GM19467 (cell line): ENCODE measurements around the gene HHAT.
"Not testable (repeated sequence)": the region's sequence is repeated elsewhere in the genome, so short reads cannot be mapped to it uniquely, and the experiment has no call there.

Experiments
- ATAC-seq: cut with Tn5 transposase; IDR thresholded peaks from one replicate; pipeline ENCODE4 v1.9.1; 2021; ENCODE audit warnings: mild to moderate bottlenecking, moderate library complexity; ENCODE audit not compliant: unreplicated experiment

The HHAT gene

DNA sequence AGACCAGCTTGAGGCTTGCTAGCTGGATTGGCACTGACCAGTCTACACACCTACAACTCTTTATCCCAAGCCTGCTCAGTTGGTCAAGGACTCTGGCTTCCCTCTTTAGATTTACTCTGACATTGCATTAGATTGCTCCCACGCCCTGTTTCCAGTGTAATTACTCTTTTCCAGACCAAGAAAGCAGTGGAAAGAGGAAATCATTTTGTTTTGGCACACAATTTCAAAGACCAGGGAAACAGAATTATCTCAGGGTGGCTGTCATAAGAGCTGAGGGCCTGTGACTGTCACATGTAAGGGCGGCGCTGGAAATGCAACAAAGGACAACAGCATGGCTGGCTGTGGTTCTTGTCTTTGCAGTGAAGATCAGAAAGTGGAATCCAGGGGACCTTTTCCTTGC is 302.7 kb downstream of the HHAT start:
- no peak for ATAC-seq

DNA sequence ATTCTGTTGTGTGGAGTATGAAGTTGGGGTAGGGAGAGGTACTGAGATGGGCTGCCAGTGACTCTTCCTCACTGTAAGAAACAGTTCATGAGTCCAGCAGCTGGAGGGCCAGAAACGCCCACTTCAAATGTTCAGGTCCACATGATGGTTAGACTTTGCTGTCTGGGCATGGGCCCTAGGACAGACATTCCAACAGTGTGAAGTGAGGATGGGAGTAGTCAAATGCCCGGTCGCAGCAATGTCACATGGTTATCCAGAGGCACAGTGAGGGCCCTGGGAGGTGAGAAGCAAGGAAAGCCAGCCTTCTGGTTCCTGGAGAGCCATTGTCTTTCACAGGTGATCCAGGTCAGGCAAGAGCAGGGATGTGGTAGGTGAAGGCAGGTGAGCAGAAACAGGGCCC is 304.4 kb downstream of the HHAT start:
- ATAC-seq, result no peak

DNA sequence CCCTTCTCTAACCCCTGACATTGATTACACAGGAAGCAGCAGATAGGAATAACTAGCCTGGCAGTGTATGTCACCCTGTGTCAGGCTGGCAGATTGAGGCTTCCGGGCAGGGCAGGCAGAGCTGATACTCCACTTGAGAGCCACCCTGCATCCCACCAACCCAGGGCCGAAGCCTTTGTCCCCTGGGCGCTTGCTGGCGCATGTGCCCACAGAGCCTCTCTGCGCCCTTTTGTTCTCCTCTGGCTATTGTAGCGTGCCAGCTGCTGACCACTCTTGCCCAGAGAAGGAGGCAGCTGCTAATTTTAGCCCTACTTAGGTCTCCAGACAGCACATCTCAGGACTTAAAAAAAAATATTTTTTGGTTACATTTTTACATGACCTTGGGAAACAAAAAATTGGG is 304.9 kb downstream of the HHAT start:
- ATAC-seq, result no peak

DNA sequence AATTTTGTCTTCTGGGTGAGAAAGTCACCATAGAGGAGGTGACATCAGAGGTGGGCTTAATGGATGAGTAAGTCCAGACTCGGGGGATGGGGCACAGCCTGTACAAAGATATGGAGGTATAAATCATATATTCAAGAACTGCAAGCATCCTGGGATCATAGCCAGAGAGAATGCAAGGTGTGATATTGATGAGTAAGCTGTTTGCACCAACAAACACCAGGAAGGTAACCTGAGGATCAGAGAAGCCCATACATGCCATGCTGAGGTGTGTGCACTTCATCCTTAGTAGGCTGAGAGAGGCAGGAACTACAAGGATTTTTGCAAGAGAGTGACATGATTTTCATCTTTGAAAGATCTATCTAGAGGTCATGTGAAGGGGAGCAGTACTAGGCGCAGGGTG is 306.4 kb downstream of the HHAT start:
- no peak for ATAC-seq

- ATAC-seq, result no peak
These were observed 312.9 kb downstream of the HHAT start for GRCh38 chr1:210641582-210641981.

DNA sequence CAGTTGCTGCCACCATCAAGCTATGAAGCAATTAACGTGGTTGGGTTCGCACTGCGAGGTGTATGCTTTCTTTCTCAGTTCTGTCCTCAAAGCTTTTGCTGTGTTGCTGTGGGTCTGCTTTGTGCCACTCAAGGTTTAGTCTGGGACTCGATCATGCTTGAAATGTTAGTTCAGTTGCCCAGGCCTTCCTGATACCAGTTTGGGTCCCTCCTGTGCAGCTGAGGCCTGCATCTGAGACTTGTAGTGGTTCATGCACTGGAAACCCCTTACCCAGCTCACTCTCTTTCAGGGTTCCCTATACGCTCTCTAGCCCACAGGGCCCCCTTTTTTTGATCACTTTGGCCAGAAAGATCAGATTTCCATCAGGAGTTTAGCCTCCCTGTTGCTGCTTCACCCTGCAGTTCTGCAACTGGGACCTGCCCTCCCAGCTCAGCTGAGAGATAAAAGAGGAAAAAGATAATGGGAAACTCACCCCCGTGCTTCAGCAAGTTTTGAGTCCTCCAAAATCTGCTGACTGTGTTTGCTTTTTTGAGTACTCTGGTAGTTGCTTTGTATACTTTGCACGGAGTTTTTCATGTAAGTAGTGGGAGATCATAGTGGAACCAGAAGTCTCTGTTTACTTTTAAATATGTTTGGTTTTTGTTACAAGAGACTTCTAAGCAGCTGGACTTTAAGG is 317.0 kb downstream of the HHAT start:
- no peak for ATAC-seq

DNA sequence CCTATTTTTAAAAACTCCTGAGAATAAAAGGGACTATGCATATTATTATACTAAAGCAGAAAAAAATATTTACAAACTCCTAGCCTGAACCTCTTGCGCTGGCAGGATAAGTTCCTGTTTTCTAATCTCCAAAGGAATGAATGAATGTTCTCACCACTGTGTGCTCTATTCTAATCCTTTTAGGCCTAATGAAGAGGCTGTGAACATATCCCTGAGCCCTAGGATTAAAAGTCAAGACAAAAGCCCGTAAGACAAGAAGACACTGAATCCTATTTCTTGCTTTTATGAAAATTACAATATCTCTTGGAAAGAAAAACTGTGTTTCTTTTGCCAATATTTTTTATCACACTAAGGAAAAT is 317.5 kb downstream of the HHAT start:
- ATAC-seq, result no peak

DNA sequence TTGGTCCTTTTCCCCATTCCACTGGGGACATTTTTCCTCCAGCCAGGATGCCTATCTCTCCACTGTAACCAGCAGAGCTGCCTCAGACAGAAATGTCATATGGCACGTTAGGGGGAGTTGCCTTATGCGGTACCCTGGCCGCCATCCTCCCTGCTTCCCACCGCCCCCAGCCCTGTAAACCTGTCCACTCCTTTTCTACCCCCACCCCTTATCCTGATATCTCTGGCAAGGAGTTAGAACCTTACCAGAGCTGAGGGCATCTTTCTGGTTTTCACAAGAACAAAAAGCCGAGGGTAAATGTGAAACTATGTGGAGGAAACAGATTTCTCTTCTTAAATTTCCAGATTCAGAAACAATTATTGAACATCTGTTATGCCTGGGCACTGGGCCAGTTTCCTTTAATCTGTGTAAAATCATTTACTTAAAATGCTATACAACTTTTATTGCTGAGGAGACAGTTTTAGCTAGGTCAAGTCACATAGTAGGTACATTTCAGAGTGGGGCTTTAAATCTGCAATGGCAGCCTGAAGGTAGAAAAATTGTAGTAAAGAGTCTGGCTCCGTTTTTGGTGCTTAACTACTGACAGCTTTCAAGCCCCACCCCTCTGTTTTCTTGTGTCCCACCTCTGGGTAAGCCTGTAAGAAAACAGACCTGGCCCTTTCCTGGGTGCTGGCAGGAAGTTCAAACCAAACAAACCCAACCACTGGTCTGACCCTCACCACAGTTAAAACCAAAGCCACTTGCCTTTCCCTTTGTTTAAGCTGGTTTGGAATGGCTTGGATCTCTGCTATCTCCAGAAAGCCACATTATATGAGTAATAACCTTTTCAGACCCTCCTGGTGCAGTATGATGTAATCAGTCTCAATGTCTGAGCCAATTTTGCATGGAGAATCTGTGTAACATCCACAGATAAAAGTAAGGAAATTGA is 319.0 kb downstream of the HHAT start:
- ATAC-seq, result no peak

- ATAC-seq, result no peak
These were observed 320.0 kb downstream of the HHAT start for GRCh38 chr1:210648588-210649269.

- no peak for ATAC-seq
These were observed 321.7 kb downstream of the HHAT start for GRCh38 chr1:210650403-210650802.

DNA sequence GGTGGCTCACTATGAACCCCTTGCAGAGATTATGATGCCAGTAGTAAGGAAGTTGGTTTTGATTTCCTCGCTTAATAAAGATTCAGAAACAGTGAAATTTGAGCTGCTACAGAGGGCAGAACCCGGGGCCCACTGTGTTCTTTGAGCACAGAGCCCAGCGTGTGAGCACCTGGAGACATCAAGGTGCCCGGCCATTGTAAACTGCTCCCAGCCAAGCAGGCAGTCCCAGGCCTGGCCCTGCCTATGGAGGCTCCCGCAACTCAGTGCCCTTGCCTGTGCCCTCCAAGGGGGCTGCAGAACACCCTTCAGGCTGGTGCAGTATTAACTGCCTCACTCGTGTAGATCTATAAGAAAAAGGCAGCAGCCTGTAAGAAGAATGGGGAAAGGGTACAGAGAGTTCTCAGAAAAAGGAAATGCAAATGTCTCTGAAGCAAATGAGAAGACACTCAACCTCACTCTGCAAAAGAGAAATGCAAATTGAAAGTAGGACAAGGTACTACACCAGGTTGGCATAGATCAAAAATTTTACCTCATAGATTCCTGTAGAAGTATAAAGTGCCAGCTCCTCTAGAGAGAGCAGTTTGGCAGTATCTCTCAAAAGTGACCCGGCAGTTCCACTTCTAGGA is 323.7 kb downstream of the HHAT start:
- no peak for ATAC-seq

GRCh38 chr1:210653771-210654170 is 325.1 kb downstream of the HHAT start:
- ATAC-seq, result no peak

DNA sequence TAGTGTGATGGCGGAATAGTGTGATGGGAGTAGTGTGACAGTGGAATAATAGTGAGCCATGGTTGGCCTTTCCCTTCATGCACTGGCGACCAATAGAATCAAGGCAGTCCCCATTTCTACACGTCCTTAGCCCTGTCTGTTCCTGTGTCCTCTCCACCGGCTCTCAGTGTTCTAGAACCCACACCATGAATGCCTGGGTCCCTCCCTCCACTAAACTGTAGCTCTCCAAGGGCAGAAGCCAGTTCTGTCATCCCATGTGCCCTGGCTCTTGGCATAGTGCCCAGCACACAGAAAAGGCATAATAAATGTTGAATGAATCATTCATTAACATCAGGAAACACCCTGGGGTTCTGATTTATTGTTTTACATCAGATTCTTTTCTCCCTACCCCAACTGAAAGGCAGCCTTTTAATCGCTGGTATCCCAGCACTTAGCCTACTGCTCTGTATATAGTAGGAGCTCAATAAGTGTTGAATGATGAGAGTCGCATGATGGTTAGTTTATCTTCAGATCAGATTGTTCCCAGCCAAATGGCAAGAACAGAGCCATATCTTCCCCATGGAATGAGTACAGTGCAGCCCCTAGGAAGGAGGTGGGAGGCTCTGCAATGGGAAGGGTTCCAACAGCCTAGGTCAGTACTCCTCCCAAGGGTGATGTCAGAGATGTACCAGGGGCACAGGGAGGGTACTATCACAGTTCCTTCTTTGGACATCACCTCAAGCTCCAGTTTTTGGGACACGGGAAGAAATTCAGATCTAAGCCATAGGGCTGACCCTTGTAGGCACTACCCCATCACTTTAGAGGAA is 325.7 kb downstream of the HHAT start:
- no peak for ATAC-seq

DNA sequence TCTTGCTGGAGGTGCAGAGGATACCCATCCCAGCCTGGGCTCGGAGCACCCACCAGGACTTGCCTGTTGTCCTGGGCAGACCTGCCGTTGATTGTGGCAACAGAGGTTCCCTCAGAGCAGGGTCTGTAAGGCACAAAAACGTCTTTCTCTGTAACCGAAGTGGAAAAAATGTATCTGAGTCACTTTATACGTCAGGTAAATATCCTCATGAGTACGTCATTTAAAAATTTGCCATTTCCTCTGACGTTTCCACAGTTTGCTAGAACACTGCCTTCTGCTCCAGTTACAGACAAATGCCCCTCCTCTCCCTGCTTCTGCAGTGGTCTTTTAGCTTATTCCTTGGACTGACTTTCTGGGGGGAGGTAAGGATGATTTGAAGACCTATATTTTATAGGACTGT is 326.8 kb downstream of the HHAT start:
- no peak for ATAC-seq

GRCh38 chr1:210657806-210658205 is 329.1 kb downstream of the HHAT start:
- no peak for ATAC-seq

DNA sequence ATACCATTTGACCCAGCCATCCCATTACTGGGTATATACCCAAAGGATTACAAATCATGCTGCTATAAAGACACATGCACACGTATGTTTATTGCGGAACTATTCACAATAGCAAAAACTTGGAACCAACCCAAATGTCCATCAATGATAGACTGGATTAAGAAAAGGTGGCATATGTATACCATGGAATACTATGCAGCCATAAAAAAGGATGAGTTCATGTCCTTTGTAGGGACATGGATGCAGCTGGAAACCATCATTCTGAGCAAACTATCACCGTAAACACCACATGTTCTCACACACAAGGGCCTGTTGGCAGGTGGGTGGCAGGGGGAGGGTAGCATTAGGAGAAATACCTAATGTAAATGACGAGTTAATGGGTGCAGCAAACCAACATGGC is 332.8 kb downstream of the HHAT start:
- not testable (repeated sequence) for ATAC-seq

DNA sequence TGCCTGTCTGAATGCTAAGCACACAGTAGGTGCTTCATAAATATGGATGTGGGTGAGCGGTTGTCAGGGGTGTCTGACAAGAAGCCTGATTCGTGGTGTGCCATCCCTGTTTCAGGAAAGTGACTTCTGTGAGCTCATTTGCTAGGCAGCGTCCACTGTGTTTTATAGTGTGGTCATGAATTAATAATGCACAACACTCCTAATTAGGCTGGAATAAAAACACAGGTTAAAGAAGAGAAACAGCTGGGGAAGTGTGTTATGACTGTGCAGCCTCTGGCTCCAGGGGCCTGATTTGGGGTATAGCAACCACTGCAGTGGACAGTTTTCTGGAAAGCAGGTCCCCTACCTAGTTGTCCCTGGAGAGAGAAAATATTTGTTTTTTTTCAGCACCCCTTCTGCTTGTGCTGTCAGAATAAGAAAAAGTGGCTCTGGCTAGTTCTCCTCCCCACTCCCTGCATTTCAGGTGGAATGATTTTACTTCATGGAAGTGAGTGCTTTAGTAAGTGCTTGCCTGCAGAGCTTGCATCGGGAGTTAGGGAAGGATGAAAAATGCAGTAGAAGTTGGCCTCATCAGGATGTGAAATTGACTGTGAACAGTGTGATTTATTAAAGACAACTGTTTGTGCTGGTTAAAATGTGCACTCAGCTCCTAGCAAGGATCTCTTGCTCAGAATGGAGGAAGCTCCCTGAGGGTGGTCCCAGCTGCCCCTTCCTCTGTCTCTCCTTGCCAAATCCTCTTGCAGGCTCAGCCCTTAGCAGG is 333.8 kb downstream of the HHAT start:
- ATAC-seq, result no peak

DNA sequence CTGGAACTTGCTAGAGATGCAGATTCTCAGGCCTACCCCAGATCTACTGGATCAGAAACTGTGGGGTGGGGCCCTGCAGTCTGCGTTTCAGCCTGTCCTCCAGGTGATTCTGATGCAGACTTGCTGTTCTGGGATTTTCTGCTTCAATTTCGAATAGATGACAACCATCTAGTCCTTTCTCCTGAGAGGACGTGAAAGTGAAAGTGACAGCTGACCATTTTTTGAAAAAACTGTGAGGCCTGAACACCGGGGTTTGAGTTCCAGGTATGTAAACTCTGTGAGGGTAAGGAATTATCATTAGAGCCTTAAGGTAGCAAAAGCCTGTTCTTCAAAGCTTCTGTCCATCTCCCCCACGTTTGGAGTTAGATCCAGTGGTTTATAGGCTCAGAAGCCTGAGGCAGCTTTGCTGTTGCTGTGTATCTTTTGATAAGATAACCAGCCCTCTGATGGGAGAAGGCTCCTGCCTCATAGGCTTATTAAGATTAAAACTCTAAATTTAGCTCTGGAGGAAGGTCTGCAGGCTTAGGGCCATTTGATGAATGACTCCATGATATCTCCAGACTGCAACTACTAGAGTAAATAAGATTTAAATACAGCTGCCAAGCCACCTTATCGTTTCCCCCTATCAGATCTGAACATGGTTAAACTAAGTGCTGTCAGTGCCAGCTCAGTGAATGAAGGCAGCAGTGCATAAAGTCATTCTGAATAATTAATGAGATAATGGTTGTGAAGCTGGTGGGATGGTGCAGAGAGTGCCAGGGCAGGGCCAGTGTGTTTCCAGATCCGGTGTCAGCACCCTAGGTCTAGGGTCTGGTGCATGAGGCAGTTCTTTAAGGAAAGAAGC is 335.2 kb downstream of the HHAT start:
- ATAC-seq, result no peak

DNA sequence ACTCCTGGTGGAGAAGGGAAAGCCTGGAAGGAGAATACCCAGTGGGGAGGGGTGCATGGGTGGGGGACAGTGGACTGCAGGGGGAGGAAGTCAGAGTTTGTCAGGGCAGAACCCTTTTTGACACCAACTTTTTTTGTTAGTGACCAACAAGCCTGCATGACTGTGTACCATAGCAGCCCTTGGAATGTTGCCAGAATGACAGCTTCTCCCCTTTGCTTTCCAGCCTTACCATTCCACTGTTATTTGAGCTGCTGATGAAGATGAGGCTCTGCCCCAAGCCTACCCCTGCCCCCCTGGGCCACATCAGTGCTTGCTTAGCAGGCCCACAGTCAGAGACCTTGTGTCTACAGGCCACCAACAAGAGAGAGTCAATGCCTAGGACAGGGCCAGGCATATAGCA is 341.2 kb downstream of the HHAT start:
- ATAC-seq, result no peak
